ENCODE results near the gene HBG2. TPM values are rescaled to one million over a fixed set of nuclear protein-coding genes. Genes with fewer than 3 reads are reported as not detected.
A peak's percentile ranks its signal among the peaks of the same experiment; 100 is the strongest.

The HBG2 gene
- total and polyA plus RNA-seq, 9 of the 15 experiments (the other 6 are each of a cell fraction or from before 2014, with no cell fraction given) = 1,626 to 58,619 (median 10,515) TPM

- TF ChIP-seq, protein P1, sequence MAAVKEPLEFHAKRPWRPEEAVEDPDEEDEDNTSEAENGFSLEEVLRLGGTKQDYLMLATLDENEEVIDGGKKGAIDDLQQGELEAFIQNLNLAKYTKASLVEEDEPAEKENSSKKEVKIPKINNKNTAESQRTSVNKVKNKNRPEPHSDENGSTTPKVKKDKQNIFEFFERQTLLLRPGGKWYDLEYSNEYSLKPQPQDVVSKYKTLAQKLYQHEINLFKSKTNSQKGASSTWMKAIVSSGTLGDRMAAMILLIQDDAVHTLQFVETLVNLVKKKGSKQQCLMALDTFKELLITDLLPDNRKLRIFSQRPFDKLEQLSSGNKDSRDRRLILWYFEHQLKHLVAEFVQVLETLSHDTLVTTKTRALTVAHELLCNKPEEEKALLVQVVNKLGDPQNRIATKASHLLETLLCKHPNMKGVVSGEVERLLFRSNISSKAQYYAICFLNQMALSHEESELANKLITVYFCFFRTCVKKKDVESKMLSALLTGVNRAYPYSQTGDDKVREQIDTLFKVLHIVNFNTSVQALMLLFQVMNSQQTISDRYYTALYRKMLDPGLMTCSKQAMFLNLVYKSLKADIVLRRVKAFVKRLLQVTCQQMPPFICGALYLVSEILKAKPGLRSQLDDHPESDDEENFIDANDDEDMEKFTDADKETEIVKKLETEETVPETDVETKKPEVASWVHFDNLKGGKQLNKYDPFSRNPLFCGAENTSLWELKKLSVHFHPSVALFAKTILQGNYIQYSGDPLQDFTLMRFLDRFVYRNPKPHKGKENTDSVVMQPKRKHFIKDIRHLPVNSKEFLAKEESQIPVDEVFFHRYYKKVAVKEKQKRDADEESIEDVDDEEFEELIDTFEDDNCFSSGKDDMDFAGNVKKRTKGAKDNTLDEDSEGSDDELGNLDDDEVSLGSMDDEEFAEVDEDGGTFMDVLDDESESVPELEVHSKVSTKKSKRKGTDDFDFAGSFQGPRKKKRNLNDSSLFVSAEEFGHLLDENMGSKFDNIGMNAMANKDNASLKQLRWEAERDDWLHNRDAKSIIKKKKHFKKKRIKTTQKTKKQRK (IDR thresholded peaks at IDR 0.05; ENCODE audit: borderline replicate concordance, low read depth, low read length) = no peak
- TF ChIP-seq CC2D1A (IDR thresholded peaks at IDR 0.05) (0 out of 2 replicates have a peak, but pooled peaks have one; percentile 14), SMARCE1 (IDR thresholded peaks at IDR 0.05) (no peak), HDAC2 (IDR thresholded peaks at IDR 0.05) (no peak), RCOR1 (IDR thresholded peaks at IDR 0.05; ENCODE audit: borderline replicate concordance in 1 of 2, low read depth in 2 of 2, low read length in 2 of 2) (no peak; a peak in 1 of 4 replicates), ZNF23 (CRISPR knock-in tag; IDR thresholded peaks at IDR 0.05) (no peak), PTRF (tag; IDR thresholded peaks at IDR 0.05) (no peak), ZNF316 (IDR thresholded peaks at IDR 0.05) (peak; percentile 72), ZNF586 (CRISPR knock-in tag; conservative IDR thresholded peaks at IDR 0.05) (no peak), TFAP4 (CRISPR knock-in tag; IDR thresholded peaks at IDR 0.05; ENCODE audit: borderline replicate concordance) (peak; percentile 52; the same call in 1 of the 2 replicates), ZNF197 (CRISPR knock-in tag; IDR thresholded peaks at IDR 0.05; ENCODE audit: low read depth) (0 out of 2 replicates have a peak, but pooled peaks have one; percentile 36), KLF13 (tag; IDR thresholded peaks at IDR 0.05; ENCODE audit: borderline replicate concordance, low read depth) (peak; percentile 36; the same call in 1 of the 2 replicates)
- TF ChIP-seq, protein P2, sequence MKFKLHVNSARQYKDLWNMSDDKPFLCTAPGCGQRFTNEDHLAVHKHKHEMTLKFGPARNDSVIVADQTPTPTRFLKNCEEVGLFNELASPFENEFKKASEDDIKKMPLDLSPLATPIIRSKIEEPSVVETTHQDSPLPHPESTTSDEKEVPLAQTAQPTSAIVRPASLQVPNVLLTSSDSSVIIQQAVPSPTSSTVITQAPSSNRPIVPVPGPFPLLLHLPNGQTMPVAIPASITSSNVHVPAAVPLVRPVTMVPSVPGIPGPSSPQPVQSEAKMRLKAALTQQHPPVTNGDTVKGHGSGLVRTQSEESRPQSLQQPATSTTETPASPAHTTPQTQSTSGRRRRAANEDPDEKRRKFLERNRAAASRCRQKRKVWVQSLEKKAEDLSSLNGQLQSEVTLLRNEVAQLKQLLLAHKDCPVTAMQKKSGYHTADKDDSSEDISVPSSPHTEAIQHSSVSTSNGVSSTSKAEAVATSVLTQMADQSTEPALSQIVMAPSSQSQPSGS (CRISPR knock-in tag; IDR thresholded peaks at IDR 0.05) = no peak
- TF ChIP-seq, protein P3, sequence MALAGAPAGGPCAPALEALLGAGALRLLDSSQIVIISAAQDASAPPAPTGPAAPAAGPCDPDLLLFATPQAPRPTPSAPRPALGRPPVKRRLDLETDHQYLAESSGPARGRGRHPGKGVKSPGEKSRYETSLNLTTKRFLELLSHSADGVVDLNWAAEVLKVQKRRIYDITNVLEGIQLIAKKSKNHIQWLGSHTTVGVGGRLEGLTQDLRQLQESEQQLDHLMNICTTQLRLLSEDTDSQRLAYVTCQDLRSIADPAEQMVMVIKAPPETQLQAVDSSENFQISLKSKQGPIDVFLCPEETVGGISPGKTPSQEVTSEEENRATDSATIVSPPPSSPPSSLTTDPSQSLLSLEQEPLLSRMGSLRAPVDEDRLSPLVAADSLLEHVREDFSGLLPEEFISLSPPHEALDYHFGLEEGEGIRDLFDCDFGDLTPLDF (CRISPR knock-in tag; IDR thresholded peaks at IDR 0.05) = no peak
- TF ChIP-seq, protein P4, sequence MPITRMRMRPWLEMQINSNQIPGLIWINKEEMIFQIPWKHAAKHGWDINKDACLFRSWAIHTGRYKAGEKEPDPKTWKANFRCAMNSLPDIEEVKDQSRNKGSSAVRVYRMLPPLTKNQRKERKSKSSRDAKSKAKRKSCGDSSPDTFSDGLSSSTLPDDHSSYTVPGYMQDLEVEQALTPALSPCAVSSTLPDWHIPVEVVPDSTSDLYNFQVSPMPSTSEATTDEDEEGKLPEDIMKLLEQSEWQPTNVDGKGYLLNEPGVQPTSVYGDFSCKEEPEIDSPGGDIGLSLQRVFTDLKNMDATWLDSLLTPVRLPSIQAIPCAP (CRISPR knock-in tag; IDR thresholded peaks at IDR 0.05; ENCODE audit: borderline replicate concordance) = no peak
These were observed 4.1 kb upstream of the HBG2 start (continued) for GRCh38 chr11:5258543-5259262.
